ENCODE results near the gene ASPN. TPM values are rescaled to one million over a fixed set of nuclear protein-coding genes. Genes with fewer than 3 reads are reported as not detected.

Gene ASPN
- total and polyA plus RNA-seq, 2 experiments from 2014 or later = 0.82 TPM; not detected in 1

- no peak for TF ChIP-seq ZNF462 (CRISPR knock-in tag; IDR thresholded peaks at IDR 0.05)
- TF ChIP-seq NANOG (IDR thresholded peaks at IDR 0.05; ENCODE audit: borderline replicate concordance) = no peak
- TF ChIP-seq CTCF (conservative IDR thresholded peaks at IDR 0.05; ENCODE audit: low read depth in 2 of 2) = no peak
These were observed 24.7 kb downstream of the ASPN start (continued) for GRCh38 chr9:92457576-92457975.

- Histone ChIP-seq H3F3A (replicated peaks; ENCODE audit: low read depth) (no peaks in the 10 kb centered on the region), H3K4me3 (no peak overlapping the region), H4K20me1 (replicated peaks; ENCODE audit: insufficient read depth) (no peaks in the 10 kb centered on the region), H3K36me3 (ENCODE audit: insufficient read depth) (no peaks in the 10 kb centered on the region), H3K4me1 (ENCODE audit: insufficient read depth) (no peaks in the 10 kb centered on the region), H3K79me2 (replicated peaks; ENCODE audit: insufficient read depth) (no peaks in the 10 kb centered on the region), H3K27ac (ENCODE audit: low read depth) (no peak overlapping the region), H3K4me2 (no peak overlapping the region), H3K9me2 (ENCODE audit: insufficient read depth) (no peaks in the 10 kb centered on the region), H3K27me3 (ENCODE audit: insufficient read depth) (no peaks in the 10 kb centered on the region), H2AFZ (no peak overlapping the region)
- Mint-ChIP-seq H3K4me3 (no peak overlapping the region), H3K4me1 (no peaks in the 10 kb centered on the region), H3K36me3 (ENCODE audit: low read depth) (no peaks in the 10 kb centered on the region), H3K9me3 (peaks cover 3% of the 10 kb centered on the region; the same call in 1 of the 3 replicates), H3K27ac (no peak overlapping the region), H3K27me3 (ENCODE audit: insufficient read depth, low read depth, poor library complexity) (no peaks in the 10 kb centered on the region)
- peak; percentile 65 for DNase-seq (ENCODE audit: low spot score)
- TF ChIP-seq ETS1 (IDR thresholded peaks at IDR 0.05) = no peak
- TF ChIP-seq CTCF (conservative IDR thresholded peaks at IDR 0.05; ENCODE audit: low read depth in 2 of 2) = peak; percentile 68 to 79
- ATAC-seq = peak; percentile 72
These were observed 27.1 kb downstream of the ASPN start for GRCh38 chr9:92455217-92455616.

All from GM23338 (cell line).